ENCODE measurements around the gene CNGB1.
"Not testable (repeated sequence)": the region's sequence is repeated elsewhere in the genome, so short reads cannot be mapped to it uniquely, and the experiment has no call there.

The CNGB1 gene

GRCh38 chr16:57923841-57924240, 47.1 kb downstream of the CNGB1 start:
- no peak for DNase-seq

- DNase-seq, result no peak
Observed at GRCh38 chr16:57923418-57923817, 47.5 kb downstream of the CNGB1 start.

- no peak for DNase-seq
Observed at GRCh38 chr16:57920880-57921229, 50.1 kb downstream of the CNGB1 start.

- no peak for DNase-seq
Observed at GRCh38 chr16:57920215-57920879, 50.6 kb downstream of the CNGB1 start.

- no peak for DNase-seq
Observed at GRCh38 chr16:57918994-57919393, 51.9 kb downstream of the CNGB1 start.

- DNase-seq, result no peak
Observed at GRCh38 chr16:57918444-57918843, 52.5 kb downstream of the CNGB1 start.

GRCh38 chr16:57917929-57918328, 53.0 kb downstream of the CNGB1 start:
- not testable (repeated sequence) for DNase-seq

GRCh38 chr16:57917489-57917888, 53.4 kb downstream of the CNGB1 start:
- DNase-seq, result not testable (repeated sequence)

- no peak for DNase-seq
Observed at GRCh38 chr16:57916735-57917438, 54.0 kb downstream of the CNGB1 start.

GRCh38 chr16:57915811-57916488, 55.0 kb downstream of the CNGB1 start:
- DNase-seq, result no peak

GRCh38 chr16:57915267-57915666, 55.7 kb downstream of the CNGB1 start:
- DNase-seq, result no peak

- no peak for DNase-seq
Observed at GRCh38 chr16:57914244-57915173, 56.4 kb downstream of the CNGB1 start.

- no peak for DNase-seq
Observed at GRCh38 chr16:57912529-57913260, 58.2 kb downstream of the CNGB1 start.

- no peak for DNase-seq
Observed at GRCh38 chr16:57911743-57912142, 59.2 kb downstream of the CNGB1 start.

GRCh38 chr16:57910696-57911095, 60.2 kb downstream of the CNGB1 start:
- no peak for DNase-seq

- DNase-seq, result no peak
Observed at GRCh38 chr16:57908409-57908987, 62.4 kb downstream of the CNGB1 start.

- DNase-seq, result no peak
Observed at GRCh38 chr16:57906382-57907316, 64.3 kb downstream of the CNGB1 start.

- no peak for DNase-seq
Observed at GRCh38 chr16:57904101-57904500, 66.8 kb downstream of the CNGB1 start.

- DNase-seq, result no peak
Observed at GRCh38 chr16:57903656-57904055, 67.3 kb downstream of the CNGB1 start.

- DNase-seq, result no peak
Observed at GRCh38 chr16:57901480-57902069, 69.4 kb downstream of the CNGB1 start.
